K562 (cell line): ENCODE measurements around the gene CD36. TPM values are rescaled to one million over a fixed set of nuclear protein-coding genes. Genes with fewer than 3 reads are reported as not detected.

ENCODE experiments used
- ATAC-seq: fragments of 200-7000 bp; cut with Tn5 transposase; 3 replicates; pipeline ENCODE4 v1.9.1; 2020; ENCODE audit warnings: moderate library complexity
- BruUV-seq: library from RNA; stranded (reverse); fragments of 400-500 nt; replicated peaks from 2 replicates; lab custom pipeline; 2021; lab: Mats Ljungman, UMichigan
- CTCF ChIA-PET: fragments of 300-600 bp; formaldehyde crosslinking; extraction: SDS; loops from one replicate; lab custom pipeline; 2021; ENCODE audit warnings: low intra/inter-chr PET ratio; lab: Yijun Ruan, JAX
- POLR2A ChIA-PET: fragments of 300-600, 350-650 bp; sonication (Branson Sonifier 250); formaldehyde crosslinking; extraction: SDS; loops from one replicate; lab custom pipeline; 2021; ENCODE audit warnings: antibody characterized with exemption, inconsistent platforms; lab: Yijun Ruan, JAX
- DNase-seq, 4 experiments: peaks; one replicate each; pipeline versions ENCODE4 v3.0.0 to v3.0.0-alpha.2; 2011 to 2018; ENCODE audit warnings: low spot score in 3 of 4, mixed read lengths in 3 of 4; ENCODE audit errors: extremely low read depth in 1 of 4
- FAIRE-seq: peaks from 2 replicates; lab custom pipeline; 2011; peaks lifted over from hg19 to GRCh38; lab: Jason Lieb, UNC
- H2AFZ ChIP-seq: 2 replicates; pipeline ENCODE4 v1.6.0; 2011; ENCODE audit warnings: low read depth, low read length, control low read depth, inconsistent platforms
- H3K27ac ChIP-seq: fragments of 200-600 bp; 3 replicates; pipeline ENCODE4 v1.8.0; 2011; ENCODE audit warnings: low read depth, mild to moderate bottlenecking, control low read depth, inconsistent platforms, low read length, moderate library complexity, mixed read lengths; ENCODE audit errors: extremely low read depth
- H3K27me3 ChIP-seq, 2 experiments: fragments of 300-600 bp in 1 of 2; 2 replicates in 1 of 2; 3 replicates in 1 of 2; pipeline versions ENCODE4 v1.6.0 to v1.8.0; 2011; ENCODE audit warnings: inconsistent platforms in 2 of 2, low read length in 2 of 2, mild to moderate bottlenecking in 1 of 2, mixed read lengths in 1 of 2, moderate library complexity in 1 of 2; ENCODE audit not compliant: control insufficient read depth in 2 of 2, insufficient read depth in 2 of 2
- H3K36me3 ChIP-seq: fragments of 300-600 bp; 3 replicates; pipeline ENCODE4 v1.8.0; 2011; ENCODE audit warnings: mild to moderate bottlenecking, low read length, inconsistent platforms; ENCODE audit not compliant: control insufficient read depth, insufficient read depth
- H3K4me1 ChIP-seq, 2 experiments: fragments of 200-600 bp in 1 of 2; replicated peaks in 1 of 2; 2 replicates in 1 of 2; 3 replicates in 1 of 2; pipeline versions ENCODE4 v1.5.1 to v1.8.0; 2011; ENCODE audit warnings: inconsistent platforms in 2 of 2, low read length in 2 of 2, mild to moderate bottlenecking in 1 of 2, mixed read lengths in 1 of 2, moderate library complexity in 1 of 2; ENCODE audit not compliant: control insufficient read depth in 2 of 2, insufficient read depth in 2 of 2
- H3K4me2 ChIP-seq: 2 replicates; pipeline ENCODE4 v1.6.1; 2011; ENCODE audit warnings: low read length, control low read depth, inconsistent platforms, mixed read lengths; ENCODE audit not compliant: insufficient read depth
- H3K4me3 ChIP-seq: fragments of 200-600 bp; sonication (generic), shearing (Covaris generic); 2 replicates; pipeline ENCODE4 v1.5.1; 2016; ENCODE audit warnings: control low read depth, inconsistent platforms
- H3K79me2 ChIP-seq: fragments of 200-600 bp; 3 replicates; pipeline ENCODE4 v1.8.0; 2011; ENCODE audit warnings: low read length, inconsistent platforms; ENCODE audit not compliant: control insufficient read depth, insufficient read depth
- H3K9ac ChIP-seq, 2 experiments: 2 replicates each; pipeline versions ENCODE4 v1.6.0 to v1.6.1; 2011; ENCODE audit warnings: low read depth in 2 of 2, low read length in 2 of 2, control low read depth in 1 of 2, inconsistent platforms in 1 of 2, mild to moderate bottlenecking in 1 of 2, mixed read lengths in 1 of 2; ENCODE audit not compliant: insufficient read depth in 1 of 2
- H3K9me1 ChIP-seq: one replicate; pipeline ENCODE4 v1.6.0; 2011; ENCODE audit warnings: inconsistent platforms, mild to moderate bottlenecking, low read length, moderate library complexity; ENCODE audit not compliant: control insufficient read depth, insufficient read depth
- H3K9me3 ChIP-seq: replicated peaks from 2 replicates; pipeline ENCODE4 v1.5.1; 2011; ENCODE audit warnings: low read depth, low read length, inconsistent platforms; ENCODE audit not compliant: control insufficient read depth, insufficient read depth
- H4K20me1 ChIP-seq: replicated peaks from 2 replicates; pipeline ENCODE4 v1.6.1; 2011; ENCODE audit warnings: low read length, inconsistent platforms, mixed read lengths; ENCODE audit not compliant: control insufficient read depth, insufficient read depth
- BACH1 ChIP-seq: fragments of 200-800 bp; sonication (Bioruptor generic); IDR thresholded peaks from 2 replicates; pipeline ENCODE4 v1.6.1; 2016; ENCODE audit warnings: missing genetic modification characterization, missing compliant biosample characterization
- GABPB2 ChIP-seq: fragments of 250-450 bp; sonication (Bioruptor Pico); conservative IDR thresholded peaks from 2 replicates; pipeline ENCODE4 v1.5.1; 2021; ENCODE audit warnings: mild to moderate bottlenecking
- LEF1 ChIP-seq: fragments of 450-650 bp; IDR thresholded peaks from 2 replicates; pipeline ENCODE4 v1.6.1; 2016; ENCODE audit warnings: mild to moderate bottlenecking
- MEF2A ChIP-seq: IDR thresholded peaks from 2 replicates; pipeline ENCODE4 v1.6.1; 2011; ENCODE audit warnings: low read depth, mild to moderate bottlenecking, low read length, moderate library complexity; ENCODE audit not compliant: control insufficient read depth
- NCOA1 ChIP-seq: fragments of 450-650 bp; IDR thresholded peaks from 2 replicates; pipeline ENCODE4 v1.6.1; 2016; ENCODE audit warnings: low read depth
- NCOA2 ChIP-seq, 2 experiments: fragments of 450-650 bp; IDR thresholded peaks; 2 replicates each; pipeline ENCODE4 v1.6.1; 2018; ENCODE audit warnings: mild to moderate bottlenecking in 2 of 2, moderate library complexity in 1 of 2; ENCODE audit not compliant: partially characterized antibody in 2 of 2
- NFIC ChIP-seq: fragments of 450-650 bp; IDR thresholded peaks from 2 replicates; pipeline ENCODE4 v1.6.1; 2017; ENCODE audit warnings: mild to moderate bottlenecking, inconsistent platforms
- PHF8 ChIP-seq: fragments of 200-600 bp; sonication (generic); IDR thresholded peaks from 2 replicates; pipeline ENCODE4 v1.6.1; 2012; ENCODE audit warnings: mixed run types, mild to moderate bottlenecking, inconsistent platforms, low read length, moderate library complexity, borderline replicate concordance
- PURB ChIP-seq: sonication (generic); formaldehyde crosslinking; IDR thresholded peaks from 2 replicates; pipeline ENCODE4 v1.9.0; 2021; ENCODE audit warnings: low read depth, mild to moderate bottlenecking, missing genetic modification reagents
- TBP ChIP-seq: optimal IDR thresholded peaks from 2 replicates; pipeline ENCODE3; 2011; ENCODE audit warnings: low read depth, low read length, improper control_type of control experiment
- ZNF140 ChIP-seq: fragments of 250-450 bp; sonication (Bioruptor Pico); IDR thresholded peaks from 2 replicates; pipeline ENCODE4 v1.8.0; 2021; ENCODE audit warnings: moderate library complexity, mild to moderate bottlenecking, inconsistent platforms
- ZNF324 ChIP-seq: fragments of 250-450 bp; sonication (Bioruptor Pico); IDR thresholded peaks from 2 replicates; pipeline ENCODE4 v1.4.0; 2020; ENCODE audit warnings: mild to moderate bottlenecking
- ZNF431 ChIP-seq: sonication (generic); formaldehyde crosslinking; IDR thresholded peaks from 2 replicates; pipeline ENCODE4 v1.8.0; 2022; ENCODE audit warnings: mild to moderate bottlenecking, missing genetic modification reagents
- ZNF583 ChIP-seq: fragments of 250-450 bp; sonication (Bioruptor Pico); IDR thresholded peaks from 2 replicates; pipeline ENCODE4 v1.4.0; 2020
- ZNF668 ChIP-seq: fragments of 250-450 bp; sonication (Bioruptor Pico); IDR thresholded peaks from 2 replicates; pipeline ENCODE4 v1.8.0; 2022; ENCODE audit warnings: mild to moderate bottlenecking, inconsistent platforms
- WGBS: fragments of 100-300 bp; shearing (Covaris generic); methylation state at CpG from one replicate; pipeline ENCODE4 v1.1.6; 2016; ENCODE audit warnings: low coverage, mixed read lengths; ENCODE audit not compliant: insufficient coverage; ENCODE audit errors: missing lambda C conversion rate; 5-methylcytosine and 5-hydroxymethylcytosine counted together
- in situ Hi-C: fragments of 300-500 bp; cut with MboI; formaldehyde crosslinking; loops from 4 replicates; pipeline ENCODE4 v1.15.0; 2018; ENCODE audit warnings: inconsistent platforms, mixed read lengths
- intact Hi-C: fragments of 100-400 bp; cut with micrococcal nuclease; formaldehyde crosslinking; loops from 2 replicates; pipeline ENCODE4 v1.14.2; 2022
- polyA plus RNA-seq, 8 experiments: library from polyadenylated mRNA; depleted of rRNA in 4 of 8; stranded (reverse) in 5 of 8; unstranded in 3 of 8; fragments of >200 nt; fragmentation: Nextera tagmentation in 2 of 8; fragmentation: Illumina TruSeq in 1 of 8; extraction: Ambion mirVana in 2 of 8; extraction: Trizol in 1 of 8; gene quantifications; 2 replicates each; pipeline versions ENCODE4 v1.2.1 to v1.2.3, GENCODE V29; 2011 to 2014; ENCODE audit warnings: inconsistent platforms in 1 of 8, missing spikeins in 1 of 8
- total RNA-seq, 7 experiments: library from RNA; depleted of rRNA in 6 of 7; stranded (reverse); fragments of >200 nt in 6 of 7; fragmentation: Illumina TruSeq in 2 of 7; extraction: Trizol in 2 of 7; gene quantifications; 2 replicates each; pipeline versions ENCODE4 v1.2.1 to v1.2.3, GENCODE V29; 2011 to 2021; ENCODE audit warnings: low replicate concordance in 1 of 7
- TF ChIP-seq, protein P1 (sequence below): IDR thresholded peaks from 2 replicates; pipeline ENCODE4 v1.6.1; 2016; ENCODE audit warnings: missing genetic modification characterization, missing compliant biosample characterization
- TF ChIP-seq, protein P2 (sequence below): sonication (generic); formaldehyde crosslinking; IDR thresholded peaks from 2 replicates; pipeline ENCODE4 v1.8.0; 2022; ENCODE audit warnings: mild to moderate bottlenecking, missing genetic modification reagents
- TF ChIP-seq, protein P3 (sequence below): fragments of 450-650 bp; formaldehyde crosslinking; IDR thresholded peaks from 2 replicates; pipeline ENCODE4 v1.4.0; 2020; ENCODE audit warnings: mild to moderate bottlenecking, moderate library complexity
- TF ChIP-seq, protein P4 (sequence below): fragments of 250-450 bp; sonication (Bioruptor Pico); IDR thresholded peaks from 2 replicates; pipeline ENCODE4 v1.9.0; 2021; ENCODE audit warnings: mild to moderate bottlenecking

Gene CD36
- total and polyA plus RNA-seq, 9 of the 15 experiments (the other 6 are each of a cell fraction or from before 2014, with no cell fraction given), result 0.09 to 4.0 (median 0.42) TPM

DNA sequence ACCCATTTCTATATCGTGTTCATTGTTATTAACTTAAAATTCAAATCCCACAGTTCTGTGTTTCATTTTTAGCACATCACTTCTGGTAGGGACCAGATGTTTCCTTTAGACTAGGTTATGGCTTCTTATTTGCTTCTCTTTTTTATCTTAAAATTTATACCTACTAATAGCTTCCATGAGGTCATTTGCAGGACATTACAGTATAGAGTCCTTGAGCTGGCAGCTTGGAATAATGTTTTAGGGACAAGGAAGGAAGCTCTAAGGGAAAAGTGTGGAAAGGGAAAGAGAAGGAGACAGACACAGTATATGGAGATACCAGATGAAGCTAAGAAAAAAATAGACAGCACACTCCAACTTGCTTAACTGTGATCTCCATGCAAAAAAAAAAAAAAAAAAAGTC is 48.8 kb upstream of the CD36 start:
- H3K9ac ChIP-seq, result no peak overlapping the region
- no peaks in the 10 kb centered on the region for H3K9me1 ChIP-seq
- no TSS peak for BruUV-seq
- intact Hi-C loops, result no loop called here
- no peaks in the 10 kb centered on the region for H3K9me3 ChIP-seq
- no peak overlapping the region for H3K27ac ChIP-seq
- H2AFZ ChIP-seq, result no peak overlapping the region
- H3K4me3 ChIP-seq, result no peak overlapping the region
- FAIRE-seq (no peak), DNase-seq (no peak), ATAC-seq (no peak)
- H3K27me3 ChIP-seq, result no peaks in the 10 kb centered on the region
- POLR2A ChIA-PET, result no interaction called here
- CTCF ChIA-PET, result no interaction called here
- no peaks in the 10 kb centered on the region for H3K4me1 ChIP-seq
- no peaks in the 10 kb centered on the region for H3K79me2 ChIP-seq
- no peak overlapping the region for H3K4me2 ChIP-seq
- no peaks in the 10 kb centered on the region for H4K20me1 ChIP-seq
- in situ Hi-C loops, result no loop called here
- no peaks in the 10 kb centered on the region for H3K36me3 ChIP-seq
- WGBS, result 0% methylated on average over 1 of the region's 1 CpG
- TF ChIP-seq, protein P1, sequence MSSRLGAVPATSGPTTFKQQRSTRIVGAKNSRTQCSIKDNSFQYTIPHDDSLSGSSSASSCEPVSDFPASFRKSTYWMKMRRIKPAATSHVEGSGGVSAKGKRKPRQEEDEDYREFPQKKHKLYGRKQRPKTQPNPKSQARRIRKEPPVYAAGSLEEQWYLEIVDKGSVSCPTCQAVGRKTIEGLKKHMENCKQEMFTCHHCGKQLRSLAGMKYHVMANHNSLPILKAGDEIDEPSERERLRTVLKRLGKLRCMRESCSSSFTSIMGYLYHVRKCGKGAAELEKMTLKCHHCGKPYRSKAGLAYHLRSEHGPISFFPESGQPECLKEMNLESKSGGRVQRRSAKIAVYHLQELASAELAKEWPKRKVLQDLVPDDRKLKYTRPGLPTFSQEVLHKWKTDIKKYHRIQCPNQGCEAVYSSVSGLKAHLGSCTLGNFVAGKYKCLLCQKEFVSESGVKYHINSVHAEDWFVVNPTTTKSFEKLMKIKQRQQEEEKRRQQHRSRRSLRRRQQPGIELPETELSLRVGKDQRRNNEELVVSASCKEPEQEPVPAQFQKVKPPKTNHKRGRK (tag), result no peak
- TF ChIP-seq ZNF668 (CRISPR knock-in tag) (no peak), NCOA2 (IDR thresholded peaks at IDR 0.05; ENCODE audit: partially characterized antibody in 2 of 2) (no peak), BACH1 (tag) (no peak), LEF1 (no peak), PHF8 (no peak), MEF2A (no peak), NFIC (no peak), ZNF324 (CRISPR knock-in tag) (no peak), ZNF140 (no peak), TBP (no peak), ZNF583 (no peak), ZNF431 (CRISPR knock-in tag) (no peak), NCOA1 (no peak), PURB (CRISPR knock-in tag) (no peak), GABPB2 (CRISPR knock-in tag) (no peak)
- TF ChIP-seq, protein P2, sequence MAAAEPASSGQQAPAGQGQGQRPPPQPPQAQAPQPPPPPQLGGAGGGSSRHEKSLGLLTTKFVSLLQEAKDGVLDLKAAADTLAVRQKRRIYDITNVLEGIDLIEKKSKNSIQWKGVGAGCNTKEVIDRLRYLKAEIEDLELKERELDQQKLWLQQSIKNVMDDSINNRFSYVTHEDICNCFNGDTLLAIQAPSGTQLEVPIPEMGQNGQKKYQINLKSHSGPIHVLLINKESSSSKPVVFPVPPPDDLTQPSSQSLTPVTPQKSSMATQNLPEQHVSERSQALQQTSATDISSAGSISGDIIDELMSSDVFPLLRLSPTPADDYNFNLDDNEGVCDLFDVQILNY, result no peak
- TF ChIP-seq, protein P3, sequence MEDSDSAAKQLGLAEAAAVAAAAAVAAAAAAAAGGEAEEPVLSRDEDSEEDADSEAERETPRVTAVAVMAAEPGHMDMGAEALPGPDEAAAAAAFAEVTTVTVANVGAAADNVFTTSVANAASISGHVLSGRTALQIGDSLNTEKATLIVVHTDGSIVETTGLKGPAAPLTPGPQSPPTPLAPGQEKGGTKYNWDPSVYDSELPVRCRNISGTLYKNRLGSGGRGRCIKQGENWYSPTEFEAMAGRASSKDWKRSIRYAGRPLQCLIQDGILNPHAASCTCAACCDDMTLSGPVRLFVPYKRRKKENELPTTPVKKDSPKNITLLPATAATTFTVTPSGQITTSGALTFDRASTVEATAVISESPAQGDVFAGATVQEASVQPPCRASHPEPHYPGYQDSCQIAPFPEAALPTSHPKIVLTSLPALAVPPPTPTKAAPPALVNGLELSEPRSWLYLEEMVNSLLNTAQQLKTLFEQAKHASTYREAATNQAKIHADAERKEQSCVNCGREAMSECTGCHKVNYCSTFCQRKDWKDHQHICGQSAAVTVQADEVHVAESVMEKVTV (CRISPR knock-in tag), result no peak
- TF ChIP-seq, protein P4, sequence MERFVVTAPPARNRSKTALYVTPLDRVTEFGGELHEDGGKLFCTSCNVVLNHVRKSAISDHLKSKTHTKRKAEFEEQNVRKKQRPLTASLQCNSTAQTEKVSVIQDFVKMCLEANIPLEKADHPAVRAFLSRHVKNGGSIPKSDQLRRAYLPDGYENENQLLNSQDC, result no peak
